ENCODE results near the gene MARK2.

The MARK2 gene

DNA sequence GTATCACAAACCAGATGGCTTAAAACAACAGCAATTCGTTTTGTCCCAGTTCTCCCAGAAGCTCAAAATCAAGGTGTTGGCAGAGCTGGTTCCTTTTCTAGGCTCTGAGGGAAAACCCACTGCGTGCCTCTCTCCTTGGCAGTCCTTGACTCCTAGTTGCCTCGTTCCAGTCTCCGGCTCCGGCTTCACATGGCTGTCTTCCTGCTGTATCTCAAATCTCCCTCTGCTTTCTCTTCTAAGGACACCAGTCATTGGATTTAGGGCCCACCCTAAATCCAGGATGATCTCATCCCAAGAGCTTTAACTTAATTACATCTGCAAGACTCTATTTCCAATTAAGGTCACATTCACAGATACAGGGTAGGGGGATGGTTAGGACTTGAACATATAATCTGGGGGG, 90.7 kb downstream of the MARK2 start:
- no peak for DNase-seq (ENCODE audit: low spot score)

DNA sequence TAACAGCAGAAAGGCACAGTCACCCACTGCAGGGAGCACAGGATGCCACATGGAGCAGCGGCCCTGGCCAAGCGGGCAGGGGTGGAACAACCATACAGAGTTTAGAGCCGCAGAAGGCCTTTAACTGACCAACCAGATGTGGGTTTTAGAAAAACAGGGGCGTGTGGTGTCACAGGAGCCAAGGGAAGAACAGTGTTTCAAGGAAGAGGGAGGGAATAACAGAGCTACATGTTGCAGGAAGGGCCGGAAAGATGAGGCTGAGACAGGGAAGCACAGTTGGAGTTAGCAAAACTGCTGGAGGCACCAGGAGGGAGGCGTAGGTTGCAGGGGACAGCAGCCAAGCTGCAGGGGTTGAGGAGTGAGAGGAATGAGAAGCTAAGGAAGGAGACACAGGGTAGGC, 92.1 kb downstream of the MARK2 start:
- no peak for DNase-seq (ENCODE audit: low spot score)

DNA sequence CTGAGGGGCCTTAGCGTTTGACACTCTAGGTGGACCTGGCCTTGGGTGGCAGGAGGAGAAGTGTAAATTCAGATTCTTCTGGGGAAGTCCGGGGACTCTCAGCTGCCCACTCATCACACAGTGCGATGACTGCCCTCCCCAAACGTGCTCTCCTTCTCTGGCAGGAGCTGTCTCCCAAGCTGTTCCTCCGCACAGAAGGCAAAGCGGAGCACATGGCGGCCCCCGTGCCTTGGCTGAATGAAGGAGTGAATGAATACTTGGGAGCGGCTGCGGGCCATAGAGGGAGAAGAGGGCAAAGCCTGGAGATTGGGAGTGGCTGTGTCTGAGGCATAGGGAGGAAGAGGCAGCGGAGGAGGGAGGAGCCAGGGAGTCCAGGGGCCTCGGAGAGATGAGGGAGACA, 93.0 kb downstream of the MARK2 start:
- no peak for DNase-seq (ENCODE audit: low spot score)

DNA sequence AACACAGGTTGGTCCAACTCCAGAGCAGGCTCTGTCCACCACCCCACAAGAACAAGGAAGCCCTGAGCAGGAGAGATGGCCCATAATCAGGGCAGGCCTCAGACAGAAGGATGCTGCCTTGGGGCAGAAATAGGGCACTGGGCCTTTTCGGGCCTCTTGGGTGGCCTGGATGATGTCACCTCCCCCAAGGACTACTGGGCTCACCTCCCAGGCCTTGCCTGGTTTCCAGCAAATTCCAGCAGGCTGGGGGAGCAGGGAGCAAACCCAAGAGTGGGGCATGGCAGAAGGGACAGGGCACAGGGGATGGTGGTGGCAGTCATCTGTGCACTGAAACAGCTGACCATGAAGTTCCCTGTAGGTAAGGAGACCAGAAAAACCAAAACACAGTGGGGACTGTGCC, 94.5 kb downstream of the MARK2 start:
- no peak for DNase-seq (ENCODE audit: low spot score)

DNA sequence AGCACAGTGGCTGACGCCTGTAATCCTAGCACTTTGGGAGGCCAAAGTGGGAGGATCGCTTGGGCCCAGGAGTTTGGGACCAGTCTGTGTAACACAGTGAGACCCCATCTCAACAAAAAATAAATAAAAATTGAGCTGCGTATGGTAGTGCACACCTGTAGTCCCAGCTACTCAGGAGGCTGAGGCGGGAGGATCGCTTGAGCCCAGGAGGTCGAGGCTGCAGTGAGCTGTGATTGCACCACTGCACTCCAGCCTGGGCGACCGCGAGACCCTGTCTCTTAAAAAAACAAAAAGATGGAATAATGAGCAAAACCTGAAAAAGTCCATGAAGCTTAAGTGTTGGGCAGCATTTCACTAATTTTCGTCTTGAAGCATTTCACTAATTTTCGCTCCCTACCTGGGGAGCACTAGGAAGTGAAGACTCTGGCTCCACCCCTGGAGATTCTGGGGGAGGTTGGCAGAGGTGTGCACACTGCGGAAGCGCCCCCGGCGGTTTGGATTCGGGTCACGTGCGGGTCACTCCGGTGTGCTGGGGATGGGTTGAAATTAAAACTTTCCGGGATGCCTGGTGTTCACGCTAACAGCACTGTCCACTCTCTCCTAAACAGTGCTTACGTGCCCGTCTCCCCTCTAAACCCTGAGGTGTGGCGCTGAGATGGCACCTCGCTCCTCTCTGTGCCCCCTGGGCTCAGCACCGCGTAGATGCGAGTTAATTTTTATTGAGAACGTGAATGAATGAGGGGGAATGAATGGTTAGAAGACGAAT, 99.0 kb downstream of the MARK2 start:
- DNase-seq (ENCODE audit: low spot score) = no peak

DNA sequence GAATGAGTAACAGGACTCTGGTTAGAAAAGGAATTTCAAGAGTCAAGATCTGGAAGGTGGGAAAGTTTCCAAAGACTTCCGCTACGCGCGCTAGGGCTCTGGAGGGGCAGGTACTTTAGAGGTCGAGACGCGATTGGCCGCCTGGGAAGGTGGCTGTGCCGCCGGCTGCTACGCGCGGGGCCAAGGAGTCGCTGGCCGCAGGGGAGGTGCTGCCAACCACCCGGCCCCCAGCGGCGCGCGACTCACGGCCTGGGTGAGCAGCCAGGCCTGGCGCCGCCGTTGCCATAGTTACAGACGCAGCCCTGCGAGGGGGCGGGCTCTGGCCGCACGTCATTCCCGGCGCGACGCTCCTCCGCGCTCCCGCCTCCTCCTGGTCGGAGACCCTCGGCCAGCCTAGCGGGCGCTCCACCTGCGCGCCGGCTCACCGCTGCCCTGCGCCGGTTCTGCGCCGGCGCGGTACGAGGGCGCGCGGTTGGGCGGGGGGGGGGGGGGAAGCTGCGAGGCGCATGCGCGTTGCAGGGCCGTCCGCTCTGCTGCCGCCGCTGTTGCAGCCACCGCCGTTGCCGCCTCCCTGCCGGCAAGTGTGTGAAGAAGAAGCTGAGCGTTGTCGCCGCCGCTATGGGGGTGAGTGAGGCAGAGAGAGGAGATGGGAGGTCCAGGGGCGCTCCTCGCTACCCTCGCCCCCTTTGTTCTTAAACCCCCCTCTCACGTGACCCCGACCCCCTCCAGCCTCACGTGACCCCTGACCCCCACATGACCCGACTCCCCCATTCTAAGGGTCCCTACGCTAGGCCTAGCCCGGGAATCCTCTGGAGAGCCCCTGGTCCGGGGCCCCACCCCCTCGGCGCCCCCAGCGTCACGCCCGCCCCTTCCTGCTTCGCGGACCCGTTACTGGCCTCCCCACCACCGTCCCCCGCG, 99.8 kb downstream of the MARK2 start, which contains the start of gene NAA40:
Gene NAA40, plus strand, starts transcription at position 524 of the 918 bp plus-strand sequence. Its CDS starts 95 bp downstream, at position 619.
- DNase-seq (ENCODE audit: low spot score) = peak; percentile 98

DNA sequence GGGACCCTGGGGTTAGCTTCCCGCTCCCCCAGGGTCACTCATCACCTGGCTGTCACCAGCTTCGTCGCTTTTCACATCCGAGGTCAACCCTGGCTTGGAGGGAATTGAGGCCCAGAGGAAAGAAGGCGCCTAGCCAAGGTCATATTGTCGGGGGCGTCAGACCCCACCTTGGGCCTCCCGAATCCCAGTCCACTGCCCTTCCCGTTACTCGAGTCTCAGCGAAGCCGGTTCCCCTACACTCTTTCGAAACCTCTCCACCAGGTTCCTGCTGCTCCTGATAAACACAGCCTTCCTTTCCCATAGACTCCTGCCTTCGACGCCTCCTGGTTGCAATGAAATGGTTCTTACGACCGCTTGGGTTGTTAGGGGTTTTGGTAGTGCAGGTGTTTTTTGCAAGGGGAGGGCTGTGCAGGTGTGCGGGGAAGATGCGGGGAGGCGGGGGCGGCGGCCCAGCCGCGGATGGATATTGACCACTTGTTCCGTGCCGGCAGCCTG, 100.5 kb downstream of the MARK2 start:
- peak; percentile 57 for DNase-seq (ENCODE audit: low spot score)

DNA sequence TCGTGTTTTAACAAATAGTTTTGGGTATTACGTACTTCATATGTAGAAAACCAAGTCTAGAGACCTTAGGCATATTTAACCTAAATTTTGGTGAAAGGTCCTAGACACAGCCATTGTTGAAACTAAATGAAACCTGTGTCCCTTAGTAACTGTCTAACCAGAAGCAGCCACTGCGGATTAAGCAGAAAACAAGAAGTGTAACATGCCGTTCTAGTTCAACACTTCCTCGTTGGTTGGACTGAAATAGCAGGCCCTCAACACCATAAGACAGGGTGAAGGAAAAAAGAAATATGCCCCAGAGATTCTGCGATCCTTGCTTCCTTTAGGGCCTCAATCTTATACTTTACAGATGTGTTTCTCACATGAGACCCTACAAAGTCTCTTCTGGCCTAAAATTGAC, 101.9 kb downstream of the MARK2 start:
- peak; percentile 57 for DNase-seq (ENCODE audit: low spot score)

DNA sequence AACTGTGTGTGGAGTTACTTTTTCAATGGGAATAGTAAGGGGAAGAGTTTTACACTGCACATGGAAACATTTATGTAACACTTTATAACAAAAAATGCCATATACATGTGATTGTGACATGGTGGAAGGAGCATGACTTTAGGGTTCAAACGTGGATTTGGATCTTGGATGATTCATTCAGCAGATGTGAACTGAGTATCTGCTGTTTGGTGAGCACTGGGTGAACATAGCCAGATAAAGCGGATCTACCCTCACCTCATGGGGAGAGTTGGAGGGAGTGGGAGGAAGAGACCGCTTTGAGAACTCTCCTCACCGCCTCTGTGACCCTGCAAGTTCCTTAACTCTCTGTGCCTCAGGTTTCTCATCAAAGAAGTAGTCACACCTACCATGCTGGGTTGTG, 103.0 kb downstream of the MARK2 start:
- no peak for DNase-seq (ENCODE audit: low spot score)

DNA sequence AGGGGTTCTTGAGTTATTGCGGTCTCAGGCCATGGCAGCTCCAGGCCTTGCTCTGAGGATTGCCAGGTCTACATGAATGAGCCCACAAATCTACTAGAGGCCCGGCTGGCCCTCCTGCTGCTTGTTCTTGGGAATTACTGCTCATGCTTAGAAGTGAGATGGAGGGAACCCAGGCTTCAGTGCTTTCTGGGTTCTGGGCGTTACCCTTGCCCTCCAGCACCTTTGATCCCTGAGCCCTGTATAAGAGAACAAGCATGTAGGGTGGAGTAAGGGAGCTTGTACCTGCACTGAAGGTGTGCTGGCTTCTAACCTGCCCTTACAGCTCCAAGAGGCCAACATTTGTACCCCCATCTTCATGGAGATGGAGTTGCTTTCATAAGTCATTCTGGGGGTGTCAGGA, 103.9 kb downstream of the MARK2 start:
- DNase-seq (ENCODE audit: low spot score) = no peak

DNA sequence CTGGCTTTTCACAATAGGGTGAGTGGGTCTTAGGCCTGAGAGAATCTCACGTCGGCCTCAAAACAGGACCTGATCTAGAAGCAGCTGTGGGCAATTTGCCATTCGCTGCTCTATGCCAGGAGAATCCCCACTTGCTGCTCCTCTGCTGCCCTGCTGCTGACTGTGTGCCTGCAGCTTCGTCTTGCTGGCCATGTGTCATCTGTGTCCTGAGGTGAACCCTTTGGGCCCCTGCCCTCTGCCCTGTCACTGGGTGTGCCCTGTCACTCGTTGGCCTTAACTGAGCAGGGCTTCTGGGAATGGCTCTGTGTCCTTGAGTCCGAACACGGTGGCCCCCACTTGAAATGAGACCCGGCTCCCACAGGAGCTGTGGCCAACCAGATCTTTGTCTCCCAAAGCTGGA, 106.1 kb downstream of the MARK2 start:
- DNase-seq (ENCODE audit: low spot score) = no peak

DNA sequence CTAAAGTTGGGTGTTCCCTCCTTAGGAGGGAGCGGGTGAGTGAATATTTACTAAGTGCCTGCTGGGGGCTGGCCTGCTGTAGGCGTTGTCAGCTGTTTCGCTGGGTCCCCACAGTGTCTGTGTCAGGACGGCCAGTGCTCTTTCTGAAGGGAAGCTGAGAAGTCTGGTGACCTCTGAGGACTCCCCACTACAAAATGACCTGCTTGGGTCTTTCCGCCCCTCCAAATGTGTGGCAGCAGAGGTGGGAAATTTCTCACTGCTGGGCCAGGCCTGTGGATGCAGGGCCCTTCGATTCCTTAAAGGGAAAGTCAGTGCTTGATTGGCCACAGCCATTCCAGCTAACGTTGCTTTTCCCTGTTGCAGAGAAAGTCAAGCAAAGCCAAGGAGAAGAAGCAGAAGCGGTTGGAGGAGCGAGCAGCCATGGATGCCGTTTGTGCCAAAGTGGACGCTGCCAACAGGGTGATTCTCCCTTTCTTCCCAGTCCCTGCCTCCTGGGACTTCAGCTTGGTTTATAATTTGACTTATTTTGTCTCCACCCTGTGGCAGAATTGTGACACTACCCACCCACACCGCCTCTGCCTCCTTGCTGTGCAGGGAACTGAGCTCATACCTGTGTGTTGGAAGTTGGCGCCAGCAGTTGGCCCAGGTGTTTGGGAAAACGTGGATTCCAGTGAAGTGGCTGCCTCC, 106.7 kb downstream of the MARK2 start:
- DNase-seq (ENCODE audit: low spot score) = peak; percentile 68

DNA sequence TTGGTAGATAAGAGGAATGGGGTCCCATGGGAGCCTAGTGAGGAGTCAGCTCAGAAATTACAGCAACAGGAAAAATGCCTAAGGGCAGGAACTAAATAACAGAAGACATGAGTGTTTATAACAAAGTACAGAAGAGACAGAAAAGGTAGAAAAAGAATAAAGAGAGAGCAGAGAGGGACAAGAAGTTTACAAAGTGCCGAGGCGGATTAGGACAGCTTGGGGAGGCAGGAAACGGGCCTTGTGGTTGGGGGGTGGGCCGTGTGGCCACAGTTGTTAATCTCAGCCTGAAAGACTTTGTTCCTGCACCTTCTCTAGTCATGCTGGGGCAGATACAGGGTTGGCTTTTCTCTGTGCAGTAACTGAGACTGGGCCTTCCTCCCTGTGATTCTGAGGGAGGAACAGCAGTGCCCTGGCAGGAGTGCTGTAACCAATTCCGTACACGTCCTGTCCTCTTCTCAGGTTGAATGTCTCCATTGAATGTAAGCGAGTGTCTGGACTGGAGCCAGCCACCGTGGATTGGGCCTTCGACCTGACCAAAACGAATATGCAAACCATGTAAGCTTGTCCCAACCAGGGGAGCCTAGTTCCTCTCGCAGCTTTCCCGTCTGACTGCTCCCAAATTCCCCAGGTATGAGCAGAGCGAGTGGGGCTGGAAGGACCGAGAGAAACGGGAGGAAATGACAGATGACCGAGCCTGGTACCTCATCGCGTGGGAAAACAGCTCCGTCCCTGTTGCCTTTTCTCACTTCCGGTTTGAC, 113.0 kb downstream of the MARK2 start:
- no peak for DNase-seq (ENCODE audit: low spot score)

DNA sequence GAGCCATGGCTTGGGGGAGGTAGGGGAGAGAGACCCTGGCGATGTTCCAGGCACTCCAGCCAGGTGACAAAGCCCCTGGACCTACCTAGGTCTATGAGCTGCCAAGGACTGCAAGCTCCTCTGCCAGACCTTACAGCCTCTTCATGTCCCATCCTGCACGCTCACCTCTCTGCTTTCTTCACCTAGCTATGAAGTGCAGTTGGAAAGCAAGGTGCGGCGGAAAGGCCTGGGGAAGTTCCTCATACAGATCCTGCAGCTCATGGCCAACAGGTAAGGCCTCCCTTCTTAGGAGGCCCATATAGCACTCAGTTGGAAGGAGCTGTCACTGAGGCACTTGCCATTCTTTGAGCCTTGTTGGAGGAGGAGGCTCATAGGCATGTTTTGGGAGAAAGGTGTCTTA, 113.7 kb downstream of the MARK2 start:
- no peak for DNase-seq (ENCODE audit: low spot score)

DNA sequence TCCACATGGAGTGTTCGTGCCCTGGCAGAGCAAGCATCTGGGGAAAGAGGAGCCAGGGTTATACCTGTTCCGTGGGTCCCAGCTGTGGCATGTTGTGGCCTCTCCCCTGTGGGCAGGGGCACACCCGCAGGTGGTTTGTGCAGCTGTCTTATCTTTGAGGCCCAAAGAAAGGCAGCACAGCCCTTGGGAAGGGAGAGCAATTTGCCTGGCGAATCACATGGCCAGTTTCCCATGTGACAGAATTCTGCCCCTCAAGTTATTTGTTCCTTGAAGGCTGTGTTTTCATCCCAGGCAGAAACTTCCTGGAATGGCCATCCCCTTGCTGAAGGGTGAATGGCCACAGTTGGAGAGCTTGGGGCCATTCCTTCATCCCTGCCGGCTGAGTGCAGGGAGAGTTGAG, 119.1 kb downstream of the MARK2 start:
- no peak for DNase-seq (ENCODE audit: low spot score)

Data from NAMALWA (cell line).